GM19023 (cell line): ENCODE data around the gene SULT1A4.
A peak's percentile ranks its signal among the peaks of the same experiment; 100 is the strongest.
"Not testable (repeated sequence)": the region's sequence is repeated elsewhere in the genome, so short reads cannot be mapped to it uniquely, and the experiment has no call there.

Source experiments
- ATAC-seq: cut with Tn5 transposase; IDR thresholded peaks from one replicate; pipeline ENCODE4 v1.9.1; 2021; ENCODE audit warnings: mild to moderate bottlenecking, moderate library complexity; ENCODE audit not compliant: unreplicated experiment

SULT1A4 gene

DNA sequence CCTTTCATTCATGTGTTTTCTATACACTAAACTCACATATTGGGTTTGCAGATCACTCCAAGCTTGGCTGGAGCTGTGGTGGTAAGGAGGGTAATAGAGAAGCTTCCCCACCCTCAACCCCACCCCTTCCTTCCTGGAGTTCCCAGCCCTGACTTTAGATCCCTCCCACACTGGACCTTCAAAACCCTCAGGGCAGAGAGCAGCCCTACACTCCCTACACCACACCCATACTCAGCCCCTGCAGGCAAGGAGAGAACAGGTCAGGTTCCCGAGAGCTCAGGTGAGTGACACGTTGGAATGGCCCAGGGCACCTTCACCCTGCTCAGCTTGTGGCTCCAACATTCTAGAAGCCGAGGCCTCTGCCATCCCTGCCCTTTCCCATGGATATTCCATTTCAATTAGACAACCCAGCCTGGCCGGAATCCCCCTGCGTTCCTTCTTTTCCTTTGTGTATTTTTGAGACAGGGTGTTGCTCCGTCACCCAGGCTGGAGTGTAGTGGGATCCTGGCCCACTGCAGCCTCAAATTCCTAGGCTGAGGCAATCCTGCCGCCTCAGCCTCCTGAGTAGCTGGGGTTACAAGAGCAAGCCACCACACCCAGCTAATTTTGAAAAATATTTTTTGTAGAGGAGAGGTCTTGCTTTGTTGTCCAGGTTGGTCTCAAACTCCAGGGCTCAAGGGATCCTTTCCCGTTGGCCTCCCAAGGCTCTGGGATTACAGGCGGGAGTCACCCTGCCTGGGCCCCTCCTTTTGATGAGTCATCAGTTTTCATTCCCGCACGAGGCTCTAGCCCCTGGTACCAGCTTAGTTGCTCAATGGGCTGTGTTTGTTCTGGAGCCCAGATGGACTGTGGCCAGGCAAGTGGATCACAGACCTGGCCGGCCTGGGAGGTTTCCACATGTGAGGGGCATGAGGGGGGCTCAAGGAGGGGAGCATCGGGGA is at the start of gene SULT1A4:
Gene SULT1A4, plus strand, starts transcription at position 208 of the 941 bp plus-strand sequence. CDS start 1,473 bp downstream, outside the sequence.
- not testable (repeated sequence) for ATAC-seq

DNA sequence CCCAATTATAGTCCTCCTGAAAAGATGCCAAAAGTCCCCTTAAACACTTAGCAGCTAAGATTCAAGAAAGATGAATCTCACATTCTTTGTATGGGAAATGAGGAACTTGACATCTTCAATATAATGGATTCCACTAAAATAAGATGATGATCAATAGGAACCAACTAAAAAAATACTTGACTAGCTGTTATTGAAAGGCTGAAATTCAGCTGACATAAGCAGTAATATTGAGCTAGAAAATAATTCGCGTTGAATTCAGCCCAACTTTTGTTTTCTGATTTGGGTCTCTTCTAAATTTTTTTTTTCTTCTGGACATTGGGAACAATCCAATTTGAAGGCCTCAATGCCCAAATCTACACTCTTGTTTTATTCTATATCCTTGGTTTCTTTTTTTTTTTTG is 36.1 kb upstream of the SULT1A4 start:
- ATAC-seq: not testable (repeated sequence)

DNA sequence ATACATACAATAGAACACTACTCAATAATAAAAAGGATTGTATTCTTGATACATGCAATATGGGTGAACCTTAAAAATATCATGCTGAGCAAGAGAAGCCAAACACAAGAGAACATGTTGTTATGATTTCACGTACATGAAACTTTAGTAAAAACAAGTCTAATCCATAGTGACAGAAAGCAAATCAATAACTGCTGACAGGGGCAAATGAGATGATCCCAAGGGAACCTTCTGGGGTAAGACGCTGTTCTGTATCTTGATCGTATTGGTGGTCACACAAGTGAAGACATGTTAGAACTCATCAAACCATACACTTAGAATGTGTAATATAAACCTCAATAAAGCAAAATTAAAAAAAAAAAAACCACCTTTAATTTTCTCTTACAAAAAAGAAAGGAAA is 34.3 kb upstream of the SULT1A4 start:
- not testable (repeated sequence) for ATAC-seq

DNA sequence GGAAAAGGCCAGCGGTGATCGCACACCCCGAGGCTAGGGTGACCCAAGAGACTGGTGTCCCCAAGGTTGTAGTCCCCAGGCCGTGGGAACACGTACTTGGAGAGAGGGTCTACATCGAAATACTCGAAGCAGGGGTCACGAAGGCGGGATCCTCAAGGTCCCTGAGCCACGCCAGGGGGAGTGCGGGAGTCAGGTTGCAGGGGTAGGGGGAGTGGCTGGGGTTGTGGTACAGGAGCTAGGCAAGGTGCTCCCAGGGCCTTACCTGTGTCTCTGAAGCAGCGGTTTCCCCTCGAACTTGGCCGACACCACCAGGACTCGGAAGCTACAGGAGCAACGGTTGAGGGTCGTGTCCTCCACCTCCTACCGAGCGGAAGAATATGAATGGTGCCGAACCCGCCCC is 6.0 kb upstream of the SULT1A4 start:
- ATAC-seq: peak; percentile 9

DNA sequence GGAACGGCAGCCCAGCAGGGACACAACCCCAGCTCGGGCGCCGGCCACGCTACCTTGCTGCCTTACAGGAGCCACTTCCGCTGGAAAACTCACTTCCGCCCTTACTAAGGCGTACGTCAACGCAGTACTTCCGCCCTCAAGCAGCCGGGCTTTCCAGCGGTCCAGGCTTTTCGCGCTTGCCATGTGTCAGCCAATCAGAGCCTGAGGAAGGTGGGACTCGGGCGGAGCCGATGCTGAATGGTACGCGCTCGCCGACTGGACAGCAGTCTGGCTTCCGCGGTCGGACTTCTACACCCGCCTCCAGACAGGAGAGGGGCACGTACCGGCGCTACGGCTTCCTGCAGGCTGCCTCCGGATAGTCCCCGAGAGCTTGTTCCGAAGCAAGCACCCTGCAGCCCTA is 5.4 kb upstream of the SULT1A4 start, which contains the start of the genes BOLA2 and SLX1B:
Gene BOLA2, minus strand, starts transcription at position 83 of the 400 bp plus-strand sequence. CDS start 98 bp downstream, outside the sequence.
Gene SLX1B, plus strand, starts transcription at position 265 of the 400 bp plus-strand sequence.
- ATAC-seq: peak; percentile 90

DNA sequence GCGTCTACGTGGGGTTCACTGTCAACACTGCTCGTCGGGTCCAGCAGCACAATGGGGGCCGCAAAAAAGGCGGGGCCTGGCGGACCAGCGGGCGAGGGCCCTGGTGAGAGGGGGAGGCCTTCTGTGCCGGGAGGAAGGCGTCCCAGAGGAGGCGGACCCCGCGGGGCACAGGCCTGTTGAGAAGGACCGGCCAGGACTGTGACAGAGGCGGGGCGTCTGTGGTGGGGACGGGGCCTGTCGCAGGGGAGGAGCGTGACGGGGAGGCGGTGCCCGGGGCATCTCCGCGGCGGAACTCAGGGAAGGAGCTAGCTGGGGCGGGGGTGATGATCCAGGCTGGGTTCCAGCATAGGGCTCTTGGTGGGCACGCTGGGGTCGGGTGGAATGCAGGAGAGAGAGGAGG is 4.9 kb upstream of the SULT1A4 start:
- ATAC-seq: peak; percentile 67

DNA sequence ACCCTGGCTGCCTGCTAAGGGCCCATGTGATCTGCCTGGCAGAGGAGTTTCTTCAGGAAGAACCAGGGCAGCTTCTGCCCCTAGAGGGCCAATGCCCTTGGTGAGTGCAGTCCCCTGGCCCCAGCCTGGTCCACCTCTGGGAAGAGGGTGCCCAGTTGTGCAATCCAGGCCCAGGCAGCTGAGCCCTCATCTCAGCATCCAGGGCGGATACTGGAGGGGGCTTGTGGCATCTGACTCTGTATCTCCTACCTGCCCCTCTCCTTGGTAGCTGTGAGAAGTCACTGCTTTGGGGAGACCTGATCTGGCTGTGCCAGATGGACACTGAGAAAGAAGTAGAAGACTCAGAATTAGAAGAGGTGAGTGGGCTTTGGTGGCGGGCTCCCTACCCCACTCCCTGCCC is 2.1 kb upstream of the SULT1A4 start:
- not testable (repeated sequence) for ATAC-seq

DNA sequence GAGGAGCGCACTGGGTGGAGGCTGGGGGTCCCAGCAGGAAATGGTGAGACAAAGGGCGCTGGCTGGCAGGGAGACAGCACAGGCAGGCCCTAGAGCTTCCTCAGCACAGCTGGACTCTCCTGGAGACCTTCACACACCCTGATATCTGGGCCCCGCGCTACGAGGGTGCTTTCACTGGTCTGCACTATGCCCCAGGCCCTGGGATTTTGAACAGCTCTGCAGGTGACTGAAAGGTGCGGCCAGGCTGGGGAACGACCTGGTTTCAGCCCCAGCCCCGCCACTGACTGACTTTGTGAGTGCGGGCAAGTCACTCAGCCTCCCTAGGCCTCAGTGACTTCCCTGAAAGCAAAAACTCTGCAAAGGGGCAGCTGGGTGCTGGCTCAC is 926 bp downstream of the SULT1A4 start:
- not testable (repeated sequence) for ATAC-seq

DNA sequence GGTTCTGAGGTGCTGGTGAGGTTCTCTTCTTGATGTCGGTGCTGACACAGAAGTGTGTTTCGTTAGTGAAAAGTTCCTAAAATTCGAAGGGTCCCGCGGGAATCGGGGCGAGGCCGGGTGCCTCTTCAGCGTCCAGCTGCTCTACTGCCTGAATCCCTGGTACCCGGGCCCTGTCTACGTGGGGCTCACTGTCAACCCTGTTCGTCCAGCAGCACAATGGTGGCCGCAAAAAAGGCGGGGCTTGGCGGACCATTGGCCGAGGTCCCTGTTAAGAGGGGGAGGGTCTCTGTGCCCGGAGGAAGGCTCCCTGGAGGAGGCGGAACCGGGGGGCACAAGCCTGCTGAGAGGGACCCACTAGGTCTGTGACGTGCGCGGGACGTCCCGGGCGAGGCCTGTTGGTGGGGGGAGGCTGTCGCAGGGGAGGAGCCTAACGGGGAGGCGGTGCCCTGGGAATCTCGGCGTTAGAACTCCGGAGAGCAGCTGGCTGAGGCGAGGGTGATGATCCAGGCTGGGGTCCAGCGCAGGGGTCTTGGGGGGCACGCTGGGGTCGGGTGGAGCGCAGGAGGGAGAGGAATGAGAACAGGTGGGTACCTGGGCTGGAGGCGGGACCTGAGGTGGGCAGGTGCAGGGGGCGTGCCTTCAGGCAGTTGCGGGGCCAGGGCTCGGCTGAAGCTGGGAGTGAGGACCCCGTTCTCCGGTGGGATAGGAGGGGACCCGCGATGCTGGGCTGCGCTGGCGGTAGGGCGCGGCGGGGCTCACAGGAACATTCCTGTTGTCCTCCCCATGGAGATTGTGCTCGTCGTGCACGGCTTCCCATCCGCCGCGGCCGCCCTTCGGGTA is 6.5 kb downstream of the SULT1A4 start:
- not testable (repeated sequence) for ATAC-seq

DNA sequence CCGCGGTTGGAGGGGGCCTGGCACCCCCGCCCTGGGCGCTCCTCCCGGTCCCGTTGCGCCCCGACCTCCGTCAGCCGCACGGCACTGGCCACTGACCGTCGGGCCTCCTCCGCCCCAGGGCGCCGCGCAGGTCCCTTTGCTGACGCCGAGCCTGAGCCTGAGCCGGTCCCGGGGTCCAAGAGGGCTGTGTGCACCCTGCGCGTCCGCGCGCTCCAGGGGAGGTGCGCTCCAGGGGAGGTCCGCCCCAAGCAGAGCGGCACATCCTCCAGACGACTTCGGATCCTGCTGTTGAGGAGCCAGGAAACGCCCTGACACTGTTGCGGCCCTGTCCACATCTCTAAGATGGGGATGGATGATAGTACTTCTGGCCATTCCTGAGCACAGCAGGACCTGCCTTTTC is 7.2 kb downstream of the SULT1A4 start:
- not testable (repeated sequence) for ATAC-seq

DNA sequence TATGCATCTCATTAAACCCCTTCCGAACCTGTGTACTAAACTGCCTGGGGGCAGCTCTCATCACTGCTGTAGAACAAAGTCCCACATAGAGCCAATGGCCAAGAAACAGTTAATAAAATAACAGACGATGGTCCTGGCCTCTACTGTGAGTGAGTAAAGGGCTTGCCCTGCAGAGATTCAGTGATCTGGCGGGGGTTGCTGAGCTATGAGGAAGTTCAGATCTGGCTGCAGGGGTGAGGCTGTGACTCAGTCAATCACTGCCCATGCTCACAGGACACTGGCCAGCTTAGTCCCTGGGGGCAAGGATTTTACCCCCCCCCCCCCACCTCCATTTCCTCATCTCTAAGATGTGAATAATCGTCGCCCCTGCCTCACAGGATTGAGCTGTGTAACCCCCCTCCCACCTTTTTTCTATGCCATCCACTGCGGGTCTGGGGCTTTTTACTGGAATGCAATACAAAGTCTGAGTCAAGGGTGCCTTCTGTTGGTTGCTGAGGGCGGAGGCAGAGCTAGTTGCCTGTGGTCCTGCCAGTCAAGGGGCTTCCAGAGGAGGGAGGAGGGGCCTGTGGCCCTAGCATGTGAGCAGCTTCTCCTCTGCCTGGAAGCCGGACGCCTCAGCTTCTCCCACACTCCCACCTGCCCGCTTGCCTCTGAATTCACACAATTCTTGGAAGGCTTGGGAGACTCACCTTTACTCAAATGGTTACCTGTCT is 8.1 kb downstream of the SULT1A4 start:
- ATAC-seq: not testable (repeated sequence)

DNA sequence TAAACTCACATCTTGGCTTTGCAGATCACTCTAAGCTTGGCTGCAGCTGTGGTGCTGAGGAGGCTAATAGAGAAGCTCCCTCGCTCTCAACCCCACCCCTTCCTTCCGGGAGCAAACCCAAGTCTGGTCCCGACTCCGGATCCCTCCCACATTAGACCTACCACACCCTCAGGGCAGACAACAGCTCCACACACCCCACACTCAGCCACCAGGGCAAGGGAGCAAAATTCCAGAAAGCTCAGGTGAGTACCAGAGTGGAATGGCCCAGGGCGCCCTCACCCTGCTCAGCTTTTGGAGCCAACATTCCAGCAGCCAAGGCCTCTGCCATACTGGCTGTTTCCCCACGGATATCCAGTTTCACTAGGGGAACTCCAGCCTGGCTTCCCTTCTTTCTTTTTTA is 9.9 kb downstream of the SULT1A4 start:
- ATAC-seq: not testable (repeated sequence)

DNA sequence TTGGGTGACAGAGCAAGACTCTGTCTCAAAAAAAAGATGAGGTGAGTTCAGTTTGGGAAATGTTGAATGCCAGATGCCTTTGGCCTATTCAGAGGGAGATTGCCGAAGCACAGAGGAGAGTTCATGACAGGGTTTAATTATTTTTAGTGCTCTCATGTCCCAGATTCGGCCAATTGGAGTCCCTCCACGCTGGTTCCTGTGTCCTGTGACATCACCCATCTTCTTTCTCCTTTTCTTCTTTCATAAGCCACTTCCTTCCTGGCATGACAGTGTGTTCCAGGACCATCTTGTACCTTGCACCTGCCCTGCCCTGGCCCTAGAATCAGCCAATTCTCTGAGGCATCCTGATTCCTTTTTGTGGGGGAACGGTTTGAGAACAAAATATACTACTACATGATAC is 12.4 kb downstream of the SULT1A4 start:
- ATAC-seq: not testable (repeated sequence)

DNA sequence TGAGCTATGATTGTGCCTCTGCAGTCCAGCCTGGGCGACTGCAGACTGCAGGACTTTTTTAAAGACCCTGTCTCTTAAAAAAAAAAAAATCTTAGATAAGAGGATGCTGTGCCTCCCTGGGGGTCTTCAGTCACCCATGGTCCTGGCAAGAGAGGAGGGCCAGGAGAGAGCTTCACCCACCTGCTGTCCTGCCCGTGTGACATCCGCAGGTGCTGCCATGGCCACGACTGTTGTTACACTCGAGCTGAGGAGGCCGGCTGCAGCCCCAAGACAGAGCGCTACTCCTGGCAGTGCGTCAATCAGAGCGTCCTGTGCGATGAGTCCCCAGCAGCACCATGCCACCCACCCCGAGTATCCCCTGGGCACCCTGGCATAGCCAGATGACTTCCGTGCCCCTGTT is 22.6 kb downstream of the SULT1A4 start:
- not testable (repeated sequence) for ATAC-seq

DNA sequence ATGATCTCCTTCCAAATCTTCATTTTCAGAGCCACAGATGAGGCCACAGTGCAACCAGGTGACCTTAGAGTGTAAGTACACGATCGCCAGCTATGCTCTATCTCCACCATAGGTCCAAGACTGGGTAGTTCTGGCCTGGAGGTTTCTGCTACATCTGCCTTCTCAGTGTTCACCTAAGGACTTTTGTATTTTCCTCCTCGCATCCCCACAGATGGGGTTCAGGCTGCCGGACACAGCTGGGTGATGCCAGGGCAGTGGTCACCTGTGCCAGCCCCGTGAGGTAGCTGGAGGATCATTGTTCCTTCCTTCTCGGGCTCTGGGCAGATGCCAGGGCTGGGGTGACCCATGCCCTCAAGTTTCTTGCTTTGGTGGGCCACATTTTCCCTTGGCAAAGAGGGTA is 46.6 kb downstream of the SULT1A4 start, which contains the start of gene NPIPB12:
Gene NPIPB12, minus strand, starts transcription at position 101 of the 400 bp plus-strand sequence.
- not testable (repeated sequence) for ATAC-seq
